GM10248 (cell line): ENCODE results near the gene CHST13.
"Not testable (repeated sequence)": the region's sequence is repeated elsewhere in the genome, so short reads cannot be mapped to it uniquely, and the experiment has no call there.

Experiments used
- CTCF ChIA-PET: fragments of 300-600 bp; sonication (Branson Sonifier 250); formaldehyde crosslinking; extraction: SDS; loops from one replicate; lab custom pipeline; 2021; ENCODE audit warnings: antibody characterized with exemption; lab: Yijun Ruan, JAX
- POLR2A ChIA-PET: fragments of 350-650 bp; sonication (Branson Sonifier 250); formaldehyde crosslinking; extraction: SDS; loops from one replicate; lab custom pipeline; 2020; ENCODE audit warnings: antibody characterized with exemption; lab: Yijun Ruan, JAX
- DNase-seq: peaks from one replicate; pipeline ENCODE4 v3.0.0; 2012; ENCODE audit errors: extremely low spot score
- TF ChIP-seq, protein P1 (sequence below): IDR thresholded peaks from 2 replicates; pipeline ENCODE4 v1.5.1; 2012; ENCODE audit warnings: mild to moderate bottlenecking, low read depth; ENCODE audit errors: extremely low read depth, missing control alignments, control extremely low read depth

The CHST13 gene

DNA sequence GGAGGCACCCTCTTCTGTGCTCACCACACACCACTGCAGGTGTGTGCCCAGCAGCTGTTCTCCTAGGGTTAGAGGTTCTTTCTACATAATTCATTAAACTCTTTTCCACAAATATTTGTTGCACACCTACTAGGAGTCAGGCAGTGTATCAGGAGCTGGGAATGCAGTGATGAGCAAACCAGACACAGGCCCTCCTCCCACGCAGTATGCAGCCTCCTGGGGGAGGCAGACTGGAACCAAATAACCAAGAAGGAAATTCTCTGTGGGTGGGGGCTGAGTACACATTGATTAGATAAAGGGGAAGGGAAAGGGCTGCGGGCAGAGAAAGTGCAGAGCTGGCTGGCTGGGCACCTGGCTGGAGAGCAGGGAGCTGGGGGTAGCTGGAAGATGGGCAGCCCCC is 53.3 kb downstream of the CHST13 start:
- CTCF ChIA-PET: no interaction called here
- TF ChIP-seq, protein P1, sequence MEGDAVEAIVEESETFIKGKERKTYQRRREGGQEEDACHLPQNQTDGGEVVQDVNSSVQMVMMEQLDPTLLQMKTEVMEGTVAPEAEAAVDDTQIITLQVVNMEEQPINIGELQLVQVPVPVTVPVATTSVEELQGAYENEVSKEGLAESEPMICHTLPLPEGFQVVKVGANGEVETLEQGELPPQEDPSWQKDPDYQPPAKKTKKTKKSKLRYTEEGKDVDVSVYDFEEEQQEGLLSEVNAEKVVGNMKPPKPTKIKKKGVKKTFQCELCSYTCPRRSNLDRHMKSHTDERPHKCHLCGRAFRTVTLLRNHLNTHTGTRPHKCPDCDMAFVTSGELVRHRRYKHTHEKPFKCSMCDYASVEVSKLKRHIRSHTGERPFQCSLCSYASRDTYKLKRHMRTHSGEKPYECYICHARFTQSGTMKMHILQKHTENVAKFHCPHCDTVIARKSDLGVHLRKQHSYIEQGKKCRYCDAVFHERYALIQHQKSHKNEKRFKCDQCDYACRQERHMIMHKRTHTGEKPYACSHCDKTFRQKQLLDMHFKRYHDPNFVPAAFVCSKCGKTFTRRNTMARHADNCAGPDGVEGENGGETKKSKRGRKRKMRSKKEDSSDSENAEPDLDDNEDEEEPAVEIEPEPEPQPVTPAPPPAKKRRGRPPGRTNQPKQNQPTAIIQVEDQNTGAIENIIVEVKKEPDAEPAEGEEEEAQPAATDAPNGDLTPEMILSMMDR: no peak
- POLR2A ChIA-PET: no interaction called here
- no peak for DNase-seq

DNA sequence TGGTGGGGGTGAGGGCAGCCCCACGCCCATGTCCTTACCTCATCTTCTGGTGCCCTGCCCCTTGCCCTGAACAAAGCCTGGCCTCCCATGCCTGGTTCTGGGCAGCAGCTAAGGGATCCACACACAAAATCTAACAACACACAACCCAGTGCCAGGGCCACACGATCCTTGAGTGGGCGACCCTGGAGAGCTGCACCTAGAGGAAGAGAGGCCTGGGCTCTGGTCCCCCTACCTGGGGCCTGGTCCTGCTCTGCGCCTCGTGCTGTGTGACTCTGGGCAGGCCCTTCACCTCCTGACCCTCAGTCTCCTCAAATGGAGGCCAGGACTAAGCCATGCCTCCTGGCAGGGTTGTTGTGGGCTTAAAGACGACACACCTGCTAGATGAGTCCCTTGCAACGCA is 54.7 kb downstream of the CHST13 start:
- CTCF ChIA-PET: no interaction called here
- TF ChIP-seq, protein P1: no peak
- DNase-seq: no peak
- POLR2A ChIA-PET: no interaction called here

- ChIA-PET CTCF (no interaction called here), POLR2A (no interaction called here)
- no peak for DNase-seq
- TF ChIP-seq, protein P1: no peak
Measured at GRCh38 chr3:126580746-126581145, 56.8 kb downstream of the CHST13 start.

DNA sequence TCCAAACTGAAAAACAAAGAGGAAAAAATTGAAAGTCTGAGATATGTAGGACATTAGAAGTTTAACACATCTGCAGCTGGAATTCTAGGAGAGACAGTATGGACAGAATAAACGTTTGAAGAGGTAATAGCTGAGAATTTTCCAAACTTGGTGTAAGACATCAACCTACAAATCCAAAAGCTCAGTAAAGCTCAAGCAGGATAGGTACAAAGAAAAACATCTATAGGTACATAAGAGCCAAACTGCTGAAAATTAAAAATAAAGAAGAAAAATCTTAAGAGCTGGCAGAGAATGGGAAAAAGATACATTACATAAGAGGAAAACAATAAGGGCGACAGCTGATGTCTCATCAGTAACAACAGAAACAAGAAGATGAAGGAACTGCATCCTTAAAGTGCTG is 57.6 kb downstream of the CHST13 start:
- DNase-seq: no peak
- TF ChIP-seq, protein P1: no peak
- ChIA-PET CTCF (no interaction called here), POLR2A (no interaction called here)

GRCh38 chr3:126582311-126582710 is 58.4 kb downstream of the CHST13 start:
- POLR2A ChIA-PET: no interaction called here
- DNase-seq: no peak
- TF ChIP-seq, protein P1: no peak
- CTCF ChIA-PET: no interaction called here

GRCh38 chr3:126591515-126591914 is 67.6 kb downstream of the CHST13 start:
- CTCF ChIA-PET: interaction anchor here (1.7 kb wide), 1 partner anchor 952 kb away, joined by 3 read pairs; no protein-coding TSS in a partner anchor
- POLR2A ChIA-PET, DNase-seq: not testable (repeated sequence)
